ENCODE measurements around the gene GRIK5.

GRCh38 chr19:42091300-42091699, 21.3 kb upstream of the GRIK5 start:
- TF ChIP-seq, protein P1, sequence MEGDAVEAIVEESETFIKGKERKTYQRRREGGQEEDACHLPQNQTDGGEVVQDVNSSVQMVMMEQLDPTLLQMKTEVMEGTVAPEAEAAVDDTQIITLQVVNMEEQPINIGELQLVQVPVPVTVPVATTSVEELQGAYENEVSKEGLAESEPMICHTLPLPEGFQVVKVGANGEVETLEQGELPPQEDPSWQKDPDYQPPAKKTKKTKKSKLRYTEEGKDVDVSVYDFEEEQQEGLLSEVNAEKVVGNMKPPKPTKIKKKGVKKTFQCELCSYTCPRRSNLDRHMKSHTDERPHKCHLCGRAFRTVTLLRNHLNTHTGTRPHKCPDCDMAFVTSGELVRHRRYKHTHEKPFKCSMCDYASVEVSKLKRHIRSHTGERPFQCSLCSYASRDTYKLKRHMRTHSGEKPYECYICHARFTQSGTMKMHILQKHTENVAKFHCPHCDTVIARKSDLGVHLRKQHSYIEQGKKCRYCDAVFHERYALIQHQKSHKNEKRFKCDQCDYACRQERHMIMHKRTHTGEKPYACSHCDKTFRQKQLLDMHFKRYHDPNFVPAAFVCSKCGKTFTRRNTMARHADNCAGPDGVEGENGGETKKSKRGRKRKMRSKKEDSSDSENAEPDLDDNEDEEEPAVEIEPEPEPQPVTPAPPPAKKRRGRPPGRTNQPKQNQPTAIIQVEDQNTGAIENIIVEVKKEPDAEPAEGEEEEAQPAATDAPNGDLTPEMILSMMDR (IDR thresholded peaks at IDR 0.05) = no peak
- no peak for TF ChIP-seq POLR2A (IDR thresholded peaks at IDR 0.05)

Measured in esophagus squamous epithelium (tissue), 4 donors.